Breast epithelium (tissue), 3 donors: Measurements from ENCODE around the gene SPATA6L.

Experiments used
- CTCF ChIP-seq, 3 donors: fragments of 450-650 bp; IDR thresholded peaks; one replicate each; pipeline ENCODE4 v1.5.1; 2016 to 2017; ENCODE audit warnings: antibody characterized with exemption in 3 of 3, mild to moderate bottlenecking in 3 of 3, moderate library complexity in 3 of 3
- POLR2A ChIP-seq: fragments of 450-650 bp; IDR thresholded peaks from one replicate; pipeline ENCODE4 v1.6.1; 2016; ENCODE audit warnings: antibody characterized with exemption, mild to moderate bottlenecking, moderate library complexity
- POLR2AphosphoS5 ChIP-seq, 3 donors: sonication (generic); formaldehyde crosslinking; IDR thresholded peaks; one replicate each; pipeline ENCODE4 v1.6.1; 2017; ENCODE audit warnings: antibody characterized with exemption in 3 of 3

DNA sequence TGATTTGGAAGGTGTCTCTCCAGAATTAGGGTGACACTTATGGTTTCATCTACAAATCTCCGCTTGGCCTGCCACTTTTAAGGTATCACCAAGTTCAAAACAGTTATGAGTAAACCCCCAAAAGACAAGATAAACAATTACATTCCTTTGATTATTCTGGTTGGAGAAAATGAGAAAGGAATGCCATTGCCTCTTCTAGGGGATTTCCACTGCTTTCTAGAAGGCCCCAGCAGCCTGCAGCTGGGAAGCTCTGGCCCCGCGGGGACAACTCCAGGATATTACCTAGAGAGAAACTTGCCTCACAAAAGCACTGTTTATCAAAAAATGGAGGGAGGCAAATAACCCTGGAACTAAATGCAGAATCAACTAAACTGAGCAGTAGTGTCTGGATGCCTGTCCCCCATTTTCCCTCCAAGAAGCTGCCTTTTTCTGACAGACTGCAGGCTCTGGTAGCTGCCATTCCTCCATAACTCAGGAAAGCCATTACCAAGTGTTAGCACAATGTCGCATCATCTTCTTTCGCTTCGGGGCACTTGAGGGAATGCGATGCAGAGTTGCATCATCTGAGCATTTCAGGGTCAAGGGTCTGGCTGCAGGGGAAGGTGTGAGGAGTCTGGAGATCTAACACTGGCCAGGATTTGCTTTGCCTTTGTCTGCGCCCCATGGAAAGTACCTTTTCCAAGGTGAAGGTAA is 75.7 kb downstream of the SPATA6L start:
- TF ChIP-seq POLR2AphosphoS5 (IDR thresholded peaks at IDR 0.05) = no peak
- TF ChIP-seq CTCF (IDR thresholded peaks at IDR 0.05) = no peak
- TF ChIP-seq POLR2A = no peak
